PFSK-1 (cell line): Measurements from ENCODE around the gene SLAMF1.

Experiments used
- FOXP2 ChIP-seq: optimal IDR thresholded peaks from 2 replicates; pipeline ENCODE3; 2011; ENCODE audit warnings: borderline replicate concordance, control low read depth, inconsistent platforms; ENCODE audit not compliant: insufficient read depth; ENCODE audit errors: extremely low read length, extremely low read depth
- POLR2AphosphoS5 ChIP-seq: IDR thresholded peaks from 2 replicates; pipeline ENCODE4 v1.6.1; 2012; ENCODE audit warnings: low read depth, mild to moderate bottlenecking, control low read depth, low read length, moderate library complexity
- REST ChIP-seq, 2 experiments: IDR thresholded peaks; 2 replicates each; pipeline versions ENCODE4 v1.6.1 to v1.8.0; 2011 to 2012; ENCODE audit warnings: low read depth in 2 of 2, low read length in 2 of 2, control low read depth in 1 of 2, inconsistent platforms in 1 of 2, mild to moderate bottlenecking in 1 of 2, moderate library complexity in 1 of 2; ENCODE audit not compliant: insufficient read depth in 1 of 2
- SIN3A ChIP-seq: IDR thresholded peaks from 2 replicates; pipeline ENCODE4 v1.6.1; 2012; ENCODE audit warnings: mild to moderate bottlenecking, low read length, moderate library complexity, borderline replicate concordance; ENCODE audit not compliant: insufficient read depth
- TAF1 ChIP-seq: IDR thresholded peaks from 2 replicates; pipeline ENCODE4 v1.6.1; 2012; ENCODE audit warnings: low read length, control low read depth, borderline replicate concordance; ENCODE audit not compliant: insufficient read depth

SLAMF1 gene

DNA sequence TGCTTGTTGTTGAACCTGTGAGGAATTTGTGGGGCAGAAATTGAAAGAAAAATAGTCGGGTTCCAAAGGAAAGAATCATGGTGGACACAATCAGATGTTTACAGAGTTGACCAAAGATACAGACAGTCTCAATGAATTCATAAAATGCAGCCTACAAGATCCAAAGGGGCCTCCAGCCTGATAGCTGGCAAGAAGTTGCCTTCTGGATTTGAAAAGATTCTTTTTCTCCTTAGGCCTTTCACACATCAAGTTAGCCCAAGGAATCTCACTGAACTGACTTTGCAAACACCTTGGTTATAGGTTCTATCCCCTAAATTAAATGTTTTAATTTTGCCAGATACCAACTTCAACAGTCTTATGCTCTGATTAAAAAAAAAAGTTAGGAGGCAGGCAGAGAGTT, 21.5 kb downstream of the SLAMF1 start:
- no peak for TF ChIP-seq REST (IDR thresholded peaks at IDR 0.05; ENCODE audit: insufficient read depth in 1 of 2, low read depth in 2 of 2, low read length in 2 of 2)

DNA sequence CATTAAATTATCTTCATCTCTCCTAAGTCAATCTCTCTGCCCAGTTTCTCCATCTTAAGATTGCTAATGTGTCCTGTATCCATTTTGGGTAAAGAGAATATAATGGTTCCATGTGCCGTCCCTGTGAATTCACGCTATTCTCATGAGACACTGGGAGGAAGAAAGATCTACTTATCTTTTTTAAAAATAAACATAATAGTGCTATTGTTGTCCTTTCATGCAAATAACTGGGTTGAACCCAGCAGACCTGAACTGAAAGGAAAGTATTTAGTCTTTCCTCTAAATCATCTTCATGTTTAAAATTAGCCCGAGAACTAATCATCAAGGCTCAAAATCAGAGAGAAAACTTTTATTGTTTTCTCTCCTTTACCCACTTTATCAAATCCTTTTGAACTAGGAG, 22.4 kb downstream of the SLAMF1 start:
- TF ChIP-seq REST (IDR thresholded peaks at IDR 0.05; ENCODE audit: insufficient read depth in 1 of 2, low read depth in 2 of 2, low read length in 2 of 2) (no peak), POLR2AphosphoS5 (no peak), SIN3A (no peak), TAF1 (no peak), FOXP2 (no peak)

DNA sequence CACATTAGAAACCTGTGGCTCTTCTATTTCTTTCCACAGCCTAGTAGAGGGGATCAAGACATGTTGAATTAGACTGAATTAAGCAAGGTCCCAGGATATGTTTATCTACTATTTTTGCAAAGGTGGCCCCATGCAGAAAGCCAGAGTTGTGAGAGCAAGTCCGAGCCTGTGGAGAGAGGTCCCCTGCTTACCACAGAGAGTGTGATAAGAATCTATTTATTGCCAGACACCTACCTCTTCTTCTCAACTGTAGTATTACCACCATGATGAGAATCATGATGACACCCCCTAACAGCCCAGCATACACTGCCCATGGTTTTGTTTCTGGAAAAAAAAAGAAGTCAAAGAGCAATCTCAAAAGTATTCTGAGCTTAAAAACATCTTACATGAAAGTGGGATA, 23.0 kb downstream of the SLAMF1 start:
- no peak for TF ChIP-seq FOXP2
- TF ChIP-seq POLR2AphosphoS5, result no peak
- no peak for TF ChIP-seq TAF1
- no peak for TF ChIP-seq SIN3A
- TF ChIP-seq REST (IDR thresholded peaks at IDR 0.05; ENCODE audit: insufficient read depth in 1 of 2, low read depth in 2 of 2, low read length in 2 of 2), result no peak

- TF ChIP-seq TAF1 (no peak), REST (IDR thresholded peaks at IDR 0.05; ENCODE audit: insufficient read depth in 1 of 2, low read depth in 2 of 2, low read length in 2 of 2) (no peak), SIN3A (no peak), POLR2AphosphoS5 (no peak), FOXP2 (no peak)
Observed at GRCh38 chr1:160623227-160623633, 23.6 kb downstream of the SLAMF1 start.

GRCh38 chr1:160622501-160623226, 24.2 kb downstream of the SLAMF1 start:
- TF ChIP-seq POLR2AphosphoS5 (no peak), REST (IDR thresholded peaks at IDR 0.05; ENCODE audit: insufficient read depth in 1 of 2, low read depth in 2 of 2, low read length in 2 of 2) (no peak), SIN3A (no peak)
